ENCODE measurements around the gene OIP5. TPM values are rescaled to one million over a fixed set of nuclear protein-coding genes. Genes with fewer than 3 reads are reported as not detected.

OIP5 gene
- total RNA-seq = 2.3 and 14.6 TPM in 2 replicates

DNA sequence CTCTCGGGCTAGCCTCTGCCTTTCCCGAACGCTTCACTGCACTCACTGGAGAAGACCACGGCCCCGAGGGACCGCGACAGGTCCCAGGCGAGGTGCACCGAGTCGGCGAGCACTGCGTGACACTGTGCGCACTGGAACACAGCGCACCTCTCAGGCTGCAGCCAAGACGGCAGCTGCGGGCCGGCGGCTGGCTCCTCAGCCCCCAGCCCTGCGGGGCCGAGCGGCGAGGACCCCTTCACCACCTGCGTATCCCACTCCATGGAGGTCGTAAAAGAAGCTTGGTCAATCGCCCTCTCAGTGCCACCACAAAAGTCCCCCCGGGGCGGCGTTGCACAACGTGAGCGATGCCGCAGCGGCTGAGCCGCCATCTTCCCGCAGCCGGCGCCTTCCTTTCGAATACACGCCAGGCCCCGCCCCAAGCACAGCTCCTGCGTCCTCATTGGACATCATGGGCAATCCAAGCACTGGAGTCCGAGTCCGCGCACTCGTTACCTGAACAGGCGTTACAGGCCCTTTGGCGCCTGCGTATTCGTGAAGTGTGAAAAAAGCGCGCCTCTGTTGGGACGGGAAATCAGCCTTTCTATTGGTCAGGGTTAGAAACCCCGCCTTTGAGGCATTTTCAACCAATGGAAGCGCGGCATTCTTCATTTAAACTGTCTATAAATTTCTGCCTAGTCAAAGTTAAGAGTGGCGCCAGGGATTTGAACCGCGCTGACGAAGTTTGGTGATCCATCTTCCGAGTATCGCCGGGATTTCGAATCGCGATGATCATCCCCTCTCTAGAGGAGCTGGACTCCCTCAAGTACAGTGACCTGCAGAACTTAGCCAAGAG is at the start of gene OIP5, which contains the start of gene NUSAP1:
Gene OIP5, minus strand, starts transcription at position 398 of the 832 bp plus-strand sequence. Its CDS starts 30 bp downstream, at position 368.
Gene NUSAP1, plus strand, starts transcription at position 688 of the 832 bp plus-strand sequence. Its CDS starts 77 bp downstream, at position 765.

Other genes with a start within 250 kb of the OIP5 start
- gene INO80, start 216.3 kb downstream of the OIP5 start, total RNA-seq = 27.6 and 30.9 TPM in 2 replicates
- under 0.01 TPM in 1 of 2 replicates, not detected in the other for gene EXD1, start 101.8 kb downstream of the OIP5 start, total RNA-seq
- 77.6 and 79.2 TPM in 2 replicates for gene CHP1, start 101.3 kb downstream of the OIP5 start, total RNA-seq
- gene NUSAP1, start 290 bp upstream of the OIP5 start, total RNA-seq = 16.3 and 71.5 TPM in 2 replicates
- gene NDUFAF1, start 69.9 kb upstream of the OIP5 start, total RNA-seq = 31.3 and 38.5 TPM in 2 replicates
- 10.7 and 18.4 TPM in 2 replicates for gene RTF1, start 84.5 kb upstream of the OIP5 start, total RNA-seq
- 0.28 and 1.2 TPM in 2 replicates for gene ITPKA, start 161.3 kb upstream of the OIP5 start, total RNA-seq
- gene LTK, start 181.2 kb upstream of the OIP5 start, total RNA-seq = under 0.01 and 0.19 TPM in 2 replicates
- gene RPAP1, start 211.7 kb upstream of the OIP5 start, total RNA-seq = 52.0 and 53.6 TPM in 2 replicates
- gene TYRO3, start 226.6 kb upstream of the OIP5 start, total RNA-seq = 3.4 and 5.9 TPM in 2 replicates

Data from regular cardiac myocyte (primary cell).